ENCODE measurements around the gene SORBS1. TPM values are rescaled to one million over a fixed set of nuclear protein-coding genes. Genes with fewer than 3 reads are reported as not detected.

Gene SORBS1
- total and polyA plus RNA-seq, 8 donors, result 11.4 to 25.6 (median 16.8) TPM

DNA sequence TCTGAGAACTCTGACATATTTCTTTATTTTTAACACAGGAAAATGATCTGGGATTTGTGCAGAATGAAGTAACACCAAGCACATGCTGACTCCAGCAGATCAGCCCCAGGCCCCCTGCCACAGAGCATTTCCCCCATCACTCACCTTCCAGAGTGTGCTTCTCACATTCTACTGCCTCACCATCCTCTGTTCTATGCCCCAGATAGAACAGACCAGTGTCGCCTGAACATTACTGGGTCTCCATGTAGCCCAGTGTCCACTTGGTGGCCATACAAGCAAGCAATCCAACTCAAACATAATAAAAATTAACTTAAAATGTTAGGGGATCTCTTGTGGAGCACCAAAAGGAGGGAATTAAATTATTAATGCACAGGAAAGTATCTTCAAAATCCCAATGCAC lies 58.8 kb downstream of the SORBS1 start:
- WGBS, 2 donors, result 87 to 95% methylated on average over 1 of the region's 1 CpG
- intact Hi-C loops (cut with DNase I), result no loop called here
- ATAC-seq (peak in 1 of 4 donors; percentile 9), DNase-seq (no peak), FAIRE-seq (no peak)
- Histone ChIP-seq H3K27ac (no peak overlapping the region), H3K4me1 (peaks cover 0 to 35% (median 24%) of the 10 kb centered on the region in 3 donors), H3K27me3 (no peaks in the 10 kb centered on the region), H3K4me3 (no peak overlapping the region), H3K36me3 (no peaks in the 10 kb centered on the region), H3K9me3 (no peaks in the 10 kb centered on the region)
- no peak for TF ChIP-seq CTCF (IDR thresholded peaks at IDR 0.05)

- Histone ChIP-seq H3K27ac (peak overlapping the region in 3 of 4 donors; percentile 15 to 45 (median 20)), H3K9me3 (no peaks in the 10 kb centered on the region), H3K36me3 (no peaks in the 10 kb centered on the region), H3K4me3 (no peak overlapping the region), H3K27me3 (no peaks in the 10 kb centered on the region), H3K4me1 (peaks cover 0 to 35% (median 23%) of the 10 kb centered on the region in 3 donors)
- 27 to 31% methylated on average over 10 of the region's 10 CpGs for WGBS, 2 donors
- DNase-seq, result peak in 3 of 6 donors; percentile 32 to 45 (median 42)
- no peak for FAIRE-seq
- intact Hi-C loops (cut with DNase I), result no loop called here
- peak; percentile 39 to 65 (median 54) for ATAC-seq
- no peak for TF ChIP-seq CTCF (IDR thresholded peaks at IDR 0.05)
Observed at GRCh38 chr10:95501203-95502094, 59.7 kb downstream of the SORBS1 start.

- no peak for DNase-seq
- no peaks in the 10 kb centered on the region for H3K27me3 ChIP-seq
- peaks cover 0 to 27% (median 18%) of the 10 kb centered on the region in 3 donors for H3K4me1 ChIP-seq
- 87 to 91% methylated on average over 7 of the region's 7 CpGs for WGBS, 2 donors
- FAIRE-seq, result no peak
- no peak for TF ChIP-seq CTCF (IDR thresholded peaks at IDR 0.05)
- H3K4me3 ChIP-seq, result no peak overlapping the region
- H3K27ac ChIP-seq, result no peak overlapping the region
- ATAC-seq, result no peak
- H3K9me3 ChIP-seq, result no peaks in the 10 kb centered on the region
- H3K36me3 ChIP-seq, result no peaks in the 10 kb centered on the region
- intact Hi-C loops (cut with DNase I), result no loop called here
Observed at GRCh38 chr10:95500649-95501048, 60.5 kb downstream of the SORBS1 start.

GRCh38 chr10:95500097-95500496 lies 61.1 kb downstream of the SORBS1 start:
- FAIRE-seq, result no peak
- DNase-seq, result no peak
- no peaks in the 10 kb centered on the region for H3K36me3 ChIP-seq
- TF ChIP-seq CTCF (IDR thresholded peaks at IDR 0.05), result no peak
- peaks cover 0 to 22% (median 16%) of the 10 kb centered on the region in 3 donors for H3K4me1 ChIP-seq
- no peak overlapping the region for H3K4me3 ChIP-seq
- H3K27me3 ChIP-seq, result no peaks in the 10 kb centered on the region
- H3K27ac ChIP-seq, result no peak overlapping the region
- intact Hi-C loops (cut with DNase I), result no loop called here
- 83 to 86% methylated on average over 4 of the region's 4 CpGs for WGBS, 2 donors
- no peak for ATAC-seq
- no peaks in the 10 kb centered on the region for H3K9me3 ChIP-seq

DNA sequence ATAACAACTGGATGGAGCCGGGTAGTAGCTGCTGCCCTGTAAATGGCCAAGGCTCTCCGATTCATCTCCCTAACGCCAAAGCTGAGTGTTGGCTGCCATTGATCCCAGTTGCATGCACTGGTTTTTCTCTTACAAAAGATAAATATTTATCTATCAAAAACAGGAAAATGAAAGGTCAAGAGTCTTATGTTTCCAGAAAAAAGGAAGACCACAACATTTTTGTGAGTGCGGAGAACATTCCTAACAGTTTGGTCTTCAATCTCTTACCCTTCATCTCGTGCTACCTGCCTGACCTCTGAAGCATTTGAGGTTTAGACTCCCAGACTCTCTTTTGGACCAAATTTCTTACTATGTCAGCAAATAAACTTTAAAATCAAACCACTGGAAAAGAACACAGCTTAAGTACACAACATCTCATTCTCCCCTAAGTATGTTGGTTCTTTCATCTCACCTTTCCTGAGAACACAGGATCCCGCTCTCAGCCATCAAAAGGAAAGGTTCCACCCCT lies 61.6 kb downstream of the SORBS1 start:
- TF ChIP-seq CTCF (IDR thresholded peaks at IDR 0.05), result no peak
- Histone ChIP-seq H3K27ac (no peak overlapping the region), H3K4me1 (peaks cover 0 to 21% (median 12%) of the 10 kb centered on the region in 3 donors), H3K9me3 (no peaks in the 10 kb centered on the region), H3K36me3 (no peaks in the 10 kb centered on the region), H3K4me3 (no peak overlapping the region), H3K27me3 (no peaks in the 10 kb centered on the region)
- FAIRE-seq (no peak), DNase-seq (no peak), ATAC-seq (peak in 1 of 4 donors; percentile 62)
- WGBS, 2 donors, result 70 to 73% methylated on average over 6 of the region's 6 CpGs
- intact Hi-C loops (cut with DNase I), result no loop called here

Measured in pancreas (tissue), 10 donors.